ENCODE data around the gene DCC. TPM values are rescaled to one million over a fixed set of nuclear protein-coding genes. Genes with fewer than 3 reads are reported as not detected.

The DCC gene
- total RNA-seq, 1 experiment from 2014 or later = not detected

GRCh38 chr18:53442415-53442783 is 1102.4 kb downstream of the DCC start:
- BruUV-seq (replicated peaks) = no TSS peak
- DNase-seq (no peak), ATAC-seq (no peak)
- Histone ChIP-seq H3K4me3 (ENCODE audit: low read length) (no peak overlapping the region), H3K9ac (ENCODE audit: low read length) (no peak overlapping the region), H2AFZ (ENCODE audit: low read length) (no peak overlapping the region), H3K36me3 (ENCODE audit: low read depth, low read length) (no peaks in the 10 kb centered on the region), H3K27ac (ENCODE audit: low read length) (no peak overlapping the region), H3K4me1 (ENCODE audit: insufficient read depth, low read length) (no peaks in the 10 kb centered on the region), H3K4me2 (ENCODE audit: low read length) (no peak overlapping the region), H3K9me3 (ENCODE audit: low read length) (no peaks in the 10 kb centered on the region), H3K79me2 (ENCODE audit: low read length) (no peaks in the 10 kb centered on the region), H3K9me2 (replicated peaks; ENCODE audit: low read length) (no peaks in the 10 kb centered on the region), H4K20me1 (ENCODE audit: low read length) (no peaks in the 10 kb centered on the region), H3F3A (ENCODE audit: low read length, unreplicated experiment) (no peaks in the 10 kb centered on the region), H3K27me3 (ENCODE audit: low read length) (peaks cover 4% of the 10 kb centered on the region; the same call in 1 of the 2 replicates)
- intact Hi-C loops (cut with micrococcal nuclease) = no loop called here
- ChIA-PET POLR2A (ENCODE audit: unreplicated experiment) (no interaction called here), CTCF (no interaction called here)
- TF ChIP-seq EZH2phosphoT487 (IDR thresholded peaks at IDR 0.05; ENCODE audit: borderline replicate concordance, low read length) = no peak
- TF ChIP-seq EZH2 (IDR thresholded peaks at IDR 0.05; ENCODE audit: low read length, unreplicated experiment) = no peak
- TF ChIP-seq, protein P1, sequence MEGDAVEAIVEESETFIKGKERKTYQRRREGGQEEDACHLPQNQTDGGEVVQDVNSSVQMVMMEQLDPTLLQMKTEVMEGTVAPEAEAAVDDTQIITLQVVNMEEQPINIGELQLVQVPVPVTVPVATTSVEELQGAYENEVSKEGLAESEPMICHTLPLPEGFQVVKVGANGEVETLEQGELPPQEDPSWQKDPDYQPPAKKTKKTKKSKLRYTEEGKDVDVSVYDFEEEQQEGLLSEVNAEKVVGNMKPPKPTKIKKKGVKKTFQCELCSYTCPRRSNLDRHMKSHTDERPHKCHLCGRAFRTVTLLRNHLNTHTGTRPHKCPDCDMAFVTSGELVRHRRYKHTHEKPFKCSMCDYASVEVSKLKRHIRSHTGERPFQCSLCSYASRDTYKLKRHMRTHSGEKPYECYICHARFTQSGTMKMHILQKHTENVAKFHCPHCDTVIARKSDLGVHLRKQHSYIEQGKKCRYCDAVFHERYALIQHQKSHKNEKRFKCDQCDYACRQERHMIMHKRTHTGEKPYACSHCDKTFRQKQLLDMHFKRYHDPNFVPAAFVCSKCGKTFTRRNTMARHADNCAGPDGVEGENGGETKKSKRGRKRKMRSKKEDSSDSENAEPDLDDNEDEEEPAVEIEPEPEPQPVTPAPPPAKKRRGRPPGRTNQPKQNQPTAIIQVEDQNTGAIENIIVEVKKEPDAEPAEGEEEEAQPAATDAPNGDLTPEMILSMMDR (conservative IDR thresholded peaks at IDR 0.05; ENCODE audit: low read depth, low read length) = no peak

- H3K36me3 ChIP-seq (ENCODE audit: low read depth, low read length) = no peaks in the 10 kb centered on the region
- DNase-seq (no peak), ATAC-seq (no peak)
- H3K9ac ChIP-seq (ENCODE audit: low read length) = no peak overlapping the region
- no peaks in the 10 kb centered on the region for H3K9me3 ChIP-seq (ENCODE audit: low read length)
- H3K4me2 ChIP-seq (ENCODE audit: low read length) = no peak overlapping the region
- H3K4me3 ChIP-seq (ENCODE audit: low read length) = no peak overlapping the region
- intact Hi-C loops (cut with micrococcal nuclease) = no loop called here
- CTCF ChIA-PET = no interaction called here
- H3K4me1 ChIP-seq (ENCODE audit: insufficient read depth, low read length) = no peaks in the 10 kb centered on the region
- BruUV-seq (replicated peaks) = no TSS peak
- no peak overlapping the region for H2AFZ ChIP-seq (ENCODE audit: low read length)
- H3K27me3 ChIP-seq (ENCODE audit: low read length) = peaks cover 3% of the 10 kb centered on the region; the same call in 1 of the 2 replicates
- no peak overlapping the region for H3K27ac ChIP-seq (ENCODE audit: low read length)
- no peaks in the 10 kb centered on the region for H4K20me1 ChIP-seq (ENCODE audit: low read length)
- no peaks in the 10 kb centered on the region for H3K9me2 ChIP-seq (replicated peaks; ENCODE audit: low read length)
- no peaks in the 10 kb centered on the region for H3F3A ChIP-seq (ENCODE audit: low read length, unreplicated experiment)
- TF ChIP-seq, protein P1 (conservative IDR thresholded peaks at IDR 0.05; ENCODE audit: low read depth, low read length) = no peak
- TF ChIP-seq EZH2 (IDR thresholded peaks at IDR 0.05; ENCODE audit: low read length, unreplicated experiment) = no peak
- TF ChIP-seq EZH2phosphoT487 (IDR thresholded peaks at IDR 0.05; ENCODE audit: borderline replicate concordance, low read length) = no peak
- POLR2A ChIA-PET (ENCODE audit: unreplicated experiment) = no interaction called here
- H3K79me2 ChIP-seq (ENCODE audit: low read length) = no peaks in the 10 kb centered on the region
These were observed 1103.3 kb downstream of the DCC start for GRCh38 chr18:53443336-53443735.

GRCh38 chr18:53443831-53444230 is 1103.8 kb downstream of the DCC start:
- Histone ChIP-seq H3K36me3 (ENCODE audit: low read depth, low read length) (no peaks in the 10 kb centered on the region), H3K9me3 (ENCODE audit: low read length) (no peaks in the 10 kb centered on the region), H2AFZ (ENCODE audit: low read length) (no peak overlapping the region), H3K4me2 (ENCODE audit: low read length) (no peak overlapping the region), H3K9me2 (replicated peaks; ENCODE audit: low read length) (no peaks in the 10 kb centered on the region), H3K4me3 (ENCODE audit: low read length) (no peak overlapping the region), H3K9ac (ENCODE audit: low read length) (no peak overlapping the region), H3F3A (ENCODE audit: low read length, unreplicated experiment) (no peaks in the 10 kb centered on the region), H4K20me1 (ENCODE audit: low read length) (no peaks in the 10 kb centered on the region), H3K79me2 (ENCODE audit: low read length) (no peaks in the 10 kb centered on the region), H3K27ac (ENCODE audit: low read length) (no peak overlapping the region), H3K4me1 (ENCODE audit: insufficient read depth, low read length) (no peaks in the 10 kb centered on the region), H3K27me3 (ENCODE audit: low read length) (no peaks in the 10 kb centered on the region; the same call in 1 of the 2 replicates)
- POLR2A ChIA-PET (ENCODE audit: unreplicated experiment) = no interaction called here
- TF ChIP-seq, protein P1 (conservative IDR thresholded peaks at IDR 0.05; ENCODE audit: low read depth, low read length) = no peak
- TF ChIP-seq EZH2phosphoT487 (IDR thresholded peaks at IDR 0.05; ENCODE audit: borderline replicate concordance, low read length) (no peak), EZH2 (IDR thresholded peaks at IDR 0.05; ENCODE audit: low read length, unreplicated experiment) (no peak)
- no TSS peak for BruUV-seq (replicated peaks)
- CTCF ChIA-PET = no interaction called here
- intact Hi-C loops (cut with micrococcal nuclease) = no loop called here
- no peak for DNase-seq
- no peak for ATAC-seq

All from PC-3 (cell line).